Measurements from ENCODE around the gene UGT1A1. TPM values are rescaled to one million over a fixed set of nuclear protein-coding genes. Genes with fewer than 3 reads are reported as not detected.
A peak's percentile ranks its signal among the peaks of the same experiment; 100 is the strongest.

UGT1A1 gene
- total RNA-seq, 4 donors from 2014 or later = 0.94 TPM; not detected in 3

- 73 to 83% methylated on average over 3 to 4 of the region's 4 CpGs for WGBS, 2 donors (ENCODE audit: low coverage in 1 of 2)
- ATAC-seq = no peak
- TF ChIP-seq POLR2A (IDR thresholded peaks at IDR 0.05) (no peak), POLR2AphosphoS5 (IDR thresholded peaks at IDR 0.05) (no peak), CTCF (IDR thresholded peaks at IDR 0.05) (no peak), EP300 (IDR thresholded peaks at IDR 0.05) (no peak)
Measured at GRCh38 chr2:233816771-233817170, 56.7 kb downstream of the UGT1A1 start.

GRCh38 chr2:233817361-233817911, 57.4 kb downstream of the UGT1A1 start:
- H3K4me1 ChIP-seq = no peaks in the 10 kb centered on the region
- no peak overlapping the region for H3K27ac ChIP-seq
- peaks cover 0 to 7% (median 0%) of the 10 kb centered on the region in 3 donors for H3K9me3 ChIP-seq
- H3K36me3 ChIP-seq = no peaks in the 10 kb centered on the region
- ATAC-seq = peak; percentile 13
- H3K27me3 ChIP-seq = peaks cover 9% of the 10 kb centered on the region
- TF ChIP-seq CTCF (IDR thresholded peaks at IDR 0.05) = no peak
- no peak for TF ChIP-seq POLR2A (IDR thresholded peaks at IDR 0.05)
- TF ChIP-seq EP300 (IDR thresholded peaks at IDR 0.05) = no peak
- TF ChIP-seq POLR2AphosphoS5 (IDR thresholded peaks at IDR 0.05) = no peak
- 20% methylated on average over 1 of the region's 3 CpGs; no CpG with 5 or more reads in 1 of the 2 donors for WGBS, 2 donors (ENCODE audit: low coverage in 1 of 2)
- no peak overlapping the region for H3K4me3 ChIP-seq

More at GRCh38 chr2:233816771-233817170, 56.7 kb downstream of the UGT1A1 start:
- Histone ChIP-seq H3K36me3 (no peaks in the 10 kb centered on the region), H3K27ac (no peak overlapping the region), H3K27me3 (peaks cover 9% of the 10 kb centered on the region), H3K4me3 (no peak overlapping the region), H3K9me3 (peaks cover 0 to 7% (median 0%) of the 10 kb centered on the region in 3 donors), H3K4me1 (no peaks in the 10 kb centered on the region)

GRCh38 chr2:233817995-233818638, 58.0 kb downstream of the UGT1A1 start:
- Histone ChIP-seq H3K4me3 (no peak overlapping the region), H3K27ac (no peak overlapping the region), H3K9me3 (peaks cover 0 to 7% (median 0%) of the 10 kb centered on the region in 3 donors), H3K36me3 (no peaks in the 10 kb centered on the region), H3K4me1 (no peaks in the 10 kb centered on the region), H3K27me3 (peaks cover 7% of the 10 kb centered on the region)
- WGBS, 2 donors (ENCODE audit: low coverage in 1 of 2) = 76 to 100% methylated on average over 1 to 3 of the region's 11 CpGs
- no peak for ATAC-seq
- TF ChIP-seq CTCF (IDR thresholded peaks at IDR 0.05) (no peak), POLR2A (IDR thresholded peaks at IDR 0.05) (no peak)

GRCh38 chr2:233818639-233819621, 58.9 kb downstream of the UGT1A1 start:
- Histone ChIP-seq H3K4me1 (no peaks in the 10 kb centered on the region), H3K4me3 (no peak overlapping the region), H3K27me3 (peaks cover 6% of the 10 kb centered on the region), H3K9me3 (peaks cover 0 to 7% (median 0%) of the 10 kb centered on the region in 3 donors), H3K36me3 (no peaks in the 10 kb centered on the region), H3K27ac (no peak overlapping the region)
- no peak for TF ChIP-seq POLR2AphosphoS5 (IDR thresholded peaks at IDR 0.05)
- no peak for TF ChIP-seq CTCF (IDR thresholded peaks at IDR 0.05)
- no peak for TF ChIP-seq EP300 (IDR thresholded peaks at IDR 0.05)
- TF ChIP-seq POLR2A (IDR thresholded peaks at IDR 0.05) = no peak
- 92 to 100% methylated on average over 1 to 2 of the region's 17 CpGs for WGBS, 2 donors (ENCODE audit: low coverage in 1 of 2)
- ATAC-seq = no peak

All from gastroesophageal sphincter (tissue), 4 donors.